Liver (tissue), 9 donors: ENCODE measurements around the gene RTL10. TPM values are rescaled to one million over a fixed set of nuclear protein-coding genes. Genes with fewer than 3 reads are reported as not detected.

Experiments
- DNase-seq: peaks from one replicate; pipeline ENCODE4 v3.0.0-alpha.2; 2017; ENCODE audit warnings: low spot score
- H3K27ac ChIP-seq, 2 donors: one replicate each; pipeline ENCODE4 v1.7.0; 2013; ENCODE audit warnings: inconsistent platforms in 2 of 2, low read length in 2 of 2, control low read depth in 1 of 2, low read depth in 1 of 2, mild to moderate bottlenecking in 1 of 2
- H3K27me3 ChIP-seq, 4 donors: one replicate each; pipeline versions ENCODE4 v1.6.1 to v1.7.0; 2013; ENCODE audit warnings: low read length in 3 of 4, inconsistent platforms in 1 of 4, mild to moderate bottlenecking in 1 of 4, moderate library complexity in 1 of 4; ENCODE audit not compliant: control insufficient read depth in 4 of 4, insufficient read depth in 4 of 4
- H3K36me3 ChIP-seq, 4 donors: one replicate each; pipeline versions ENCODE4 v1.6.1 to v1.7.0; 2013; ENCODE audit warnings: low read length in 3 of 4, mild to moderate bottlenecking in 3 of 4, low read depth in 1 of 4, moderate library complexity in 1 of 4; ENCODE audit not compliant: control insufficient read depth in 4 of 4, insufficient read depth in 3 of 4
- H3K4me1 ChIP-seq, 4 donors: one replicate each; pipeline versions ENCODE4 v1.6.1 to v1.7.0; 2013; ENCODE audit warnings: low read length in 3 of 4, mild to moderate bottlenecking in 3 of 4, moderate library complexity in 1 of 4; ENCODE audit not compliant: control insufficient read depth in 4 of 4, insufficient read depth in 4 of 4
- H3K4me3 ChIP-seq, 3 donors: one replicate each; pipeline versions ENCODE4 v1.6.1 to v1.7.0; 2013; ENCODE audit warnings: low read length in 3 of 3, control low read depth in 1 of 3, low read depth in 1 of 3, mild to moderate bottlenecking in 1 of 3
- H3K9ac ChIP-seq, 2 donors: one replicate each; pipeline ENCODE4 v1.7.0; 2013; ENCODE audit warnings: low read length in 2 of 2, mild to moderate bottlenecking in 2 of 2, moderate library complexity in 2 of 2, control low read depth in 1 of 2, low read depth in 1 of 2
- H3K9me3 ChIP-seq, 4 donors: one replicate each; pipeline versions ENCODE4 v1.6.1 to v1.7.0; 2013; ENCODE audit warnings: low read length in 3 of 4; ENCODE audit not compliant: control insufficient read depth in 4 of 4
- ATF3 ChIP-seq: IDR thresholded peaks from 2 replicates; pipeline ENCODE4 v1.6.1; 2016; ENCODE audit warnings: antibody characterized with exemption
- CTCF ChIP-seq: fragments of 150-350 bp; IDR thresholded peaks from 2 replicates; pipeline ENCODE4 v1.5.1; 2017; ENCODE audit warnings: improper control_type of control experiment, low read depth, low read length; ENCODE audit not compliant: missing input control
- EGR1 ChIP-seq, 2 donors: IDR thresholded peaks; 2 replicates each; pipeline ENCODE4 v1.6.1; 2016 to 2018; ENCODE audit warnings: antibody characterized with exemption in 2 of 2, low read depth in 2 of 2
- FOXA1 ChIP-seq: IDR thresholded peaks from 2 replicates; pipeline ENCODE4 v1.6.1; 2016; ENCODE audit warnings: antibody characterized with exemption
- FOXA2 ChIP-seq: IDR thresholded peaks from 2 replicates; pipeline ENCODE4 v1.6.1; 2016; ENCODE audit warnings: antibody characterized with exemption
- GABPA ChIP-seq, 2 donors: IDR thresholded peaks in 1 of 2; conservative IDR thresholded peaks in 1 of 2; 2 replicates each; pipeline ENCODE4 v1.6.1; 2016; ENCODE audit warnings: antibody characterized with exemption in 2 of 2, mild to moderate bottlenecking in 1 of 2, moderate library complexity in 1 of 2
- HNF4A ChIP-seq, 2 donors: conservative IDR thresholded peaks; 2 replicates each; pipeline ENCODE4 v1.6.1; 2016; ENCODE audit warnings: antibody characterized with exemption in 2 of 2, mild to moderate bottlenecking in 2 of 2
- HNF4G ChIP-seq: IDR thresholded peaks from 2 replicates; pipeline ENCODE4 v1.6.1; 2016; ENCODE audit warnings: antibody characterized with exemption
- JUND ChIP-seq, 2 donors: IDR thresholded peaks; 2 replicates each; pipeline ENCODE4 v1.6.1; 2016; ENCODE audit warnings: antibody characterized with exemption in 2 of 2
- MAX ChIP-seq: IDR thresholded peaks from 2 replicates; pipeline ENCODE4 v1.6.1; 2016; ENCODE audit warnings: antibody characterized with exemption
- NR2F2 ChIP-seq: IDR thresholded peaks from 2 replicates; pipeline ENCODE4 v1.6.1; 2016; ENCODE audit warnings: antibody characterized with exemption
- RAD21 ChIP-seq, 2 donors: IDR thresholded peaks; 2 replicates each; pipeline ENCODE4 v1.6.1; 2016; ENCODE audit warnings: antibody characterized with exemption in 2 of 2, mild to moderate bottlenecking in 2 of 2
- REST ChIP-seq: IDR thresholded peaks from 2 replicates; pipeline ENCODE4 v1.6.1; 2016; ENCODE audit warnings: antibody characterized with exemption, mild to moderate bottlenecking
- RXRA ChIP-seq, 2 donors: IDR thresholded peaks; 2 replicates each; pipeline ENCODE4 v1.6.1; 2017 to 2018; ENCODE audit warnings: antibody characterized with exemption in 2 of 2, mild to moderate bottlenecking in 1 of 2
- SP1 ChIP-seq: IDR thresholded peaks from 2 replicates; pipeline ENCODE4 v1.6.1; 2018; ENCODE audit warnings: antibody characterized with exemption, mild to moderate bottlenecking
- TAF1 ChIP-seq: conservative IDR thresholded peaks from 2 replicates; pipeline ENCODE4 v1.6.1; 2016; ENCODE audit warnings: antibody characterized with exemption, mild to moderate bottlenecking
- YY1 ChIP-seq: IDR thresholded peaks from 2 replicates; pipeline ENCODE4 v1.6.1; 2016; ENCODE audit warnings: antibody characterized with exemption, mild to moderate bottlenecking
- ZBTB33 ChIP-seq: IDR thresholded peaks from 2 replicates; pipeline ENCODE4 v1.6.1; 2016; ENCODE audit warnings: antibody characterized with exemption
- WGBS: extraction: QIAGEN DNeasy Blood & Tissue Kit; methylation state at CpG from one replicate; pipeline ENCODE4 v1.1.7; 2013; 5-methylcytosine and 5-hydroxymethylcytosine counted together
- polyA plus RNA-seq, 2 donors: library from polyadenylated mRNA; stranded (reverse) in 1 of 2; unstranded in 1 of 2; fragments of 200-250 nt in 1 of 2; fragments of >200 nt in 1 of 2; fragmentation: Nextera tagmentation in 1 of 2; extraction: Ambion mirVana in 1 of 2; gene quantifications; one replicate each; pipeline versions ENCODE4 v1.2.1 to v1.2.3, GENCODE V29; 2013 to 2015
- total RNA-seq, 2 donors: library from RNA; depleted of rRNA; stranded (reverse); fragments of >200 nt; gene quantifications; one replicate each; pipeline ENCODE4 v1.2.3, GENCODE V29; 2014
- donor health status: healthy.
- donor health status: healthy.
- donor health status: healthy.
- donor health status: healthy.
- donor health status: healthy.

Gene RTL10
- total and polyA plus RNA-seq, 4 donors, result 4.2 to 8.3 (median 7.4) TPM

GRCh38 chr22:19868333-19868732 lies 13.7 kb upstream of the RTL10 start:
- 93% methylated on average over 3 of the region's 3 CpGs for WGBS
- no peaks in the 10 kb centered on the region for H3K27me3 ChIP-seq
- no peaks in the 10 kb centered on the region for H3K9me3 ChIP-seq
- no peak for TF ChIP-seq CTCF
- TF ChIP-seq REST, result no peak
- TF ChIP-seq SP1, result no peak
- TF ChIP-seq MAX, result no peak
- TF ChIP-seq GABPA (IDR thresholded peaks at IDR 0.05 in 1 of 2, conservative IDR thresholded peaks at IDR 0.05 in 1 of 2), result no peak
- no peak for TF ChIP-seq YY1
- no peak for TF ChIP-seq NR2F2
- no peak for TF ChIP-seq FOXA2
- no peak for TF ChIP-seq EGR1 (IDR thresholded peaks at IDR 0.05; ENCODE audit: low read depth in 2 of 2)
- no peak for TF ChIP-seq RAD21 (IDR thresholded peaks at IDR 0.05)
- TF ChIP-seq JUND (IDR thresholded peaks at IDR 0.05), result no peak
- no peak for TF ChIP-seq ZBTB33
- TF ChIP-seq HNF4A (conservative IDR thresholded peaks at IDR 0.05), result no peak
- no peak for TF ChIP-seq TAF1
- TF ChIP-seq FOXA1, result no peak
- TF ChIP-seq ATF3, result no peak
- TF ChIP-seq HNF4G, result no peak
- TF ChIP-seq RXRA (IDR thresholded peaks at IDR 0.05), result no peak
- no peak overlapping the region for H3K27ac ChIP-seq
- DNase-seq, result no peak
- H3K4me3 ChIP-seq, result no peak overlapping the region
- H3K4me1 ChIP-seq, result no peaks in the 10 kb centered on the region
- H3K9ac ChIP-seq, result no peak overlapping the region
- H3K36me3 ChIP-seq, result no peaks in the 10 kb centered on the region
